ENCODE data around the gene PACSIN3.

The PACSIN3 gene

GRCh38 chr11:47184711-47185304 is 1.4 kb downstream of the PACSIN3 start:
- CTCF ChIA-PET, result interaction anchor here (2.1 kb wide), 1 partner anchor 170 kb away, joined by 12 read pairs; no protein-coding TSS in a partner anchor
- DNase-seq (ENCODE audit: extremely low spot score), result no peak
- POLR2A ChIA-PET, result interaction anchor here (1.0 to 5.1 kb wide), 5 partner anchors 9 to 169 kb away, joined by 3 to 49 read pairs (median 4); partner anchors contain the start of genes ACP2 and DDB2
- TF ChIP-seq TARDBP (IDR thresholded peaks at IDR 0.05), result no peak
- TF ChIP-seq PKNOX1 (IDR thresholded peaks at IDR 0.05), result no peak
- no peak for TF ChIP-seq ARNT (IDR thresholded peaks at IDR 0.05)
- no peak for TF ChIP-seq SP1 (IDR thresholded peaks at IDR 0.05)
- no peak for TF ChIP-seq HDGF (IDR thresholded peaks at IDR 0.05; ENCODE audit: borderline replicate concordance)
- TF ChIP-seq FOXA1 (IDR thresholded peaks at IDR 0.05), result no peak
- TF ChIP-seq FOXM1 (IDR thresholded peaks at IDR 0.05; ENCODE audit: borderline replicate concordance), result no peak
- no peak for TF ChIP-seq BHLHE40 (IDR thresholded peaks at IDR 0.05; ENCODE audit: borderline replicate concordance)
- no peak for TF ChIP-seq FOXK2 (IDR thresholded peaks at IDR 0.05)
- TF ChIP-seq CTBP1 (IDR thresholded peaks at IDR 0.05; ENCODE audit: borderline replicate concordance), result no peak
- no peak for TF ChIP-seq ZNF384 (IDR thresholded peaks at IDR 0.05)
- TF ChIP-seq NFRKB (IDR thresholded peaks at IDR 0.05), result no peak
- no peak for TF ChIP-seq SUZ12 (IDR thresholded peaks at IDR 0.05)
- TF ChIP-seq ELF4 (IDR thresholded peaks at IDR 0.05), result no peak
- TF ChIP-seq L3MBTL2 (conservative IDR thresholded peaks at IDR 0.05), result no peak
- no peak for TF ChIP-seq LEF1 (IDR thresholded peaks at IDR 0.05; ENCODE audit: borderline replicate concordance)

GRCh38 chr11:47183969-47184368 is 2.3 kb downstream of the PACSIN3 start:
- ChIA-PET POLR2A (interaction anchor here (2.0 to 5.1 kb wide), 2 partner anchors 31 to 65 kb away, joined by 8 to 49 read pairs; partner anchors contain the start of genes ACP2 and DDB2), CTCF (interaction anchor here (2.1 kb wide), 1 partner anchor 171 kb away, joined by 12 read pairs; no protein-coding TSS in a partner anchor)
- no peak for DNase-seq (ENCODE audit: extremely low spot score)
- TF ChIP-seq PKNOX1 (IDR thresholded peaks at IDR 0.05) (no peak), TARDBP (IDR thresholded peaks at IDR 0.05) (no peak), FOXM1 (IDR thresholded peaks at IDR 0.05; ENCODE audit: borderline replicate concordance) (no peak), ARNT (IDR thresholded peaks at IDR 0.05) (no peak), LEF1 (IDR thresholded peaks at IDR 0.05; ENCODE audit: borderline replicate concordance) (no peak), FOXK2 (IDR thresholded peaks at IDR 0.05) (no peak), CTBP1 (IDR thresholded peaks at IDR 0.05; ENCODE audit: borderline replicate concordance) (no peak), SP1 (IDR thresholded peaks at IDR 0.05) (no peak), HDGF (IDR thresholded peaks at IDR 0.05; ENCODE audit: borderline replicate concordance) (no peak), L3MBTL2 (conservative IDR thresholded peaks at IDR 0.05) (no peak), ELF4 (IDR thresholded peaks at IDR 0.05) (no peak), ZNF384 (IDR thresholded peaks at IDR 0.05) (no peak), BHLHE40 (IDR thresholded peaks at IDR 0.05; ENCODE audit: borderline replicate concordance) (no peak), SUZ12 (IDR thresholded peaks at IDR 0.05) (no peak), FOXA1 (IDR thresholded peaks at IDR 0.05) (no peak), NFRKB (IDR thresholded peaks at IDR 0.05) (no peak)

- ChIA-PET CTCF (interaction anchor here (0.7 kb wide), 1 partner anchor 172 kb away, joined by 3 read pairs; no protein-coding TSS in a partner anchor), POLR2A (interaction anchor here (0.6 to 0.7 kb wide), 2 partner anchors 31 to 32 kb away, joined by 3 to 4 read pairs; partner anchors contain the start of gene DDB2)
- TF ChIP-seq PKNOX1 (IDR thresholded peaks at IDR 0.05) (no peak), LEF1 (IDR thresholded peaks at IDR 0.05; ENCODE audit: borderline replicate concordance) (no peak), SP1 (IDR thresholded peaks at IDR 0.05) (no peak), HDGF (IDR thresholded peaks at IDR 0.05; ENCODE audit: borderline replicate concordance) (no peak), FOXM1 (IDR thresholded peaks at IDR 0.05; ENCODE audit: borderline replicate concordance) (no peak), CTBP1 (IDR thresholded peaks at IDR 0.05; ENCODE audit: borderline replicate concordance) (no peak), FOXA1 (IDR thresholded peaks at IDR 0.05) (no peak), TARDBP (IDR thresholded peaks at IDR 0.05) (no peak), FOXK2 (IDR thresholded peaks at IDR 0.05) (no peak), ARNT (IDR thresholded peaks at IDR 0.05) (no peak)
- no peak for DNase-seq (ENCODE audit: extremely low spot score)
These were observed 3.0 kb downstream of the PACSIN3 start for GRCh38 chr11:47183031-47183856.

- ChIA-PET POLR2A (no interaction called here), CTCF (interaction anchor here (0.7 kb wide), 1 partner anchor 173 kb away, joined by 3 read pairs; no protein-coding TSS in a partner anchor)
- TF ChIP-seq ELF4 (IDR thresholded peaks at IDR 0.05) (no peak), CTBP1 (IDR thresholded peaks at IDR 0.05; ENCODE audit: borderline replicate concordance) (no peak), NFRKB (IDR thresholded peaks at IDR 0.05) (no peak), FOXK2 (IDR thresholded peaks at IDR 0.05) (no peak), BHLHE40 (IDR thresholded peaks at IDR 0.05; ENCODE audit: borderline replicate concordance) (no peak), ARNT (IDR thresholded peaks at IDR 0.05) (no peak), LEF1 (IDR thresholded peaks at IDR 0.05; ENCODE audit: borderline replicate concordance) (no peak), L3MBTL2 (conservative IDR thresholded peaks at IDR 0.05) (no peak), FOXM1 (IDR thresholded peaks at IDR 0.05; ENCODE audit: borderline replicate concordance) (no peak), PKNOX1 (IDR thresholded peaks at IDR 0.05) (no peak), HDGF (IDR thresholded peaks at IDR 0.05; ENCODE audit: borderline replicate concordance) (no peak), FOXA1 (IDR thresholded peaks at IDR 0.05) (no peak), TARDBP (IDR thresholded peaks at IDR 0.05) (no peak), ZNF384 (IDR thresholded peaks at IDR 0.05) (no peak), SUZ12 (IDR thresholded peaks at IDR 0.05) (no peak), SP1 (IDR thresholded peaks at IDR 0.05) (no peak)
- DNase-seq (ENCODE audit: extremely low spot score), result no peak
These were observed 3.9 kb downstream of the PACSIN3 start for GRCh38 chr11:47182380-47182779.
